GM12872 (cell line): ENCODE data around the gene MIOX.

Experiments
- CTCF ChIP-seq: IDR thresholded peaks from 3 replicates; pipeline ENCODE4 v1.5.1; 2011; ENCODE audit warnings: low read depth, mild to moderate bottlenecking, low read length, moderate library complexity; ENCODE audit not compliant: insufficient read depth

MIOX gene

DNA sequence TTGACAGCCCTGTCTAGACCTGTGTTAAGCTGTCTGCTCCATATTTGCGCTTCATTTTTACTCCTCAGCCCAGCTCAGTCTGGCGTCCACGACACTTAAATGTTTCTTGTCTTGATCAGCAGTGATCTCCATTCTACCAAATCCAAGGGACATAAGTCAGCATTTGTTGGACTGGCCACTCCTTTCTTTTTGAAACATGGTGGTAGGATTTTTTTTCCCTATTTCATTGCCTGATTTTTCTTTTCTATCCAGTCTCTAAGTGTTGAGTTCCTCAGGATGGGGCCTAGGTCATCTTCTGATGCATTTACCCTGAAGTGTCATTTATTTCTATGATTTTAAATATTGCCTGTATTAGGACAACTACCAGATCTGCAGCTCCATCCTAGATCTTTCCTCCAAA is 22.2 kb downstream of the MIOX start:
- TF ChIP-seq CTCF: no peak

- TF ChIP-seq CTCF: no peak
These were observed 26.5 kb downstream of the MIOX start for GRCh38 chr22:50513175-50513574.

DNA sequence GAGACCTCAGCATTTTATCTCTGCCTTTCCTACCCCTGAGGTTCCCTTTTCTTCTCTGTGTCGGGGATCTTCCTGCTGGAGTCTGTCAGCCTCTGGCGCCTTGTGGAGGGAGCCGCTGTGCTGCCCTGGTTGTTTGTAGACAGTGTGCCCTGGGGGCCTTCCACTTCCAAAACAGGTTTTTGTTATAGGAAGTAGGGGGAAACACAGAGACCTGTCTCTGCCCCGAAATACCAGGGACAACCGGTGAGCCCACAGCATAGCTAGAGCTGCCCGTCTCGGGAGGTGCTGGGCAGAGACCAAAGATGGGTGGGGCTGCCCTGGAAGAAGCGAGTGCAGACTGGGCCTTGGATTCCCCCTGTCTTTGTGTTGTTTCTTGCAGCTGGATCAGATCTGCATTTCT is 29.4 kb downstream of the MIOX start:
- no peak for TF ChIP-seq CTCF

DNA sequence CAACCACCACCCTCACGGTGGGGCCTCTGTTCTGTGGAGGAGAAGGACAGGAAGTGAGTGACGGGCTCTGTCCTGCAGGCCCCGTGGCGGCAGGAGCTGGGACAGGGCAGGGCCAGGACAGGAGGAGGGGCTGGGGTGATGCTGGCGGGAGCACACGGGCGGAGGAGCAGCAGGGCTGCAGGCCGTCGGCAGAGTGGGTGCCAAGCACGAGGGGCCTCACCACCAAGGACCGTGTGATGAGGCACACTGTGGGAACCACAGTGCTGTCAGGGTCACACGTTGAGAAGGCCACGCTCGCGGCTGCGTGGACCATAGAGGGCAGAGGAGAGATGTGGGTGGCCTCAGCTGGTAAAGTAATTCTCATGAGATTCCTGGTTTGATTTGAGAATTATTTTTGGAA is 30.2 kb downstream of the MIOX start:
- no peak for TF ChIP-seq CTCF

- TF ChIP-seq CTCF: no peak
These were observed 31.0 kb downstream of the MIOX start for GRCh38 chr22:50517495-50518260.

GRCh38 chr22:50518606-50519005 is 31.9 kb downstream of the MIOX start:
- no peak for TF ChIP-seq CTCF

- TF ChIP-seq CTCF: no peak
These were observed 32.5 kb downstream of the MIOX start for GRCh38 chr22:50519151-50519550.
